Breast epithelium (tissue), 4 donors: ENCODE data around the gene SPTB. TPM values are rescaled to one million over a fixed set of nuclear protein-coding genes. Genes with fewer than 3 reads are reported as not detected.
A peak's percentile ranks its signal among the peaks of the same experiment; 100 is the strongest.

ENCODE experiments used
- DNase-seq, 2 donors: peaks; one replicate each; pipeline ENCODE4 v3.0.0-alpha.2; 2019; ENCODE audit warnings: low spot score in 2 of 2
- H3K27ac ChIP-seq, 2 donors: fragments of 200-600 bp; sonication (generic) in 1 of 2; one replicate each; pipeline ENCODE4 v1.5.1; 2016 to 2019; ENCODE audit warnings: mild to moderate bottlenecking in 1 of 2
- H3K27me3 ChIP-seq, 2 donors: fragments of 200-600 bp; sonication (generic) in 1 of 2; one replicate each; pipeline versions ENCODE4 v1.5.1 to v1.6.0; 2017 to 2019; ENCODE audit warnings: control low read depth in 1 of 2, mild to moderate bottlenecking in 1 of 2
- H3K36me3 ChIP-seq: fragments of 200-600 bp; one replicate; pipeline ENCODE4 v1.5.1; 2019
- H3K4me1 ChIP-seq, 2 donors: fragments of 200-600 bp; sonication (generic); one replicate each; pipeline ENCODE4 v1.5.1; 2016 to 2019; ENCODE audit warnings: control low read depth in 1 of 2
- H3K4me3 ChIP-seq, 3 donors: fragments of 200-600 bp; sonication (generic); 1 replicate in 2 of 3; 2 replicates in 1 of 3; pipeline ENCODE4 v1.5.1; 2016 to 2019; ENCODE audit warnings: mild to moderate bottlenecking in 3 of 3, moderate library complexity in 2 of 3
- H3K9me3 ChIP-seq, 2 donors: fragments of 200-600 bp; sonication (generic) in 1 of 2; one replicate each; pipeline ENCODE4 v1.5.1; 2016 to 2019; ENCODE audit warnings: control low read depth in 1 of 2
- CTCF ChIP-seq, 3 donors: fragments of 450-650 bp; IDR thresholded peaks; one replicate each; pipeline ENCODE4 v1.5.1; 2016 to 2017; ENCODE audit warnings: antibody characterized with exemption in 3 of 3, mild to moderate bottlenecking in 3 of 3, moderate library complexity in 3 of 3
- POLR2A ChIP-seq: fragments of 450-650 bp; IDR thresholded peaks from one replicate; pipeline ENCODE4 v1.6.1; 2016; ENCODE audit warnings: antibody characterized with exemption, mild to moderate bottlenecking, moderate library complexity
- POLR2AphosphoS5 ChIP-seq, 3 donors: sonication (generic); formaldehyde crosslinking; IDR thresholded peaks; one replicate each; pipeline ENCODE4 v1.6.1; 2017; ENCODE audit warnings: antibody characterized with exemption in 3 of 3
- intact Hi-C: fragments of 100-400 bp; cut with DNase I; formaldehyde crosslinking; loops from one replicate; pipeline ENCODE4 v1.15.1; 2023; ENCODE audit warnings: low total_unique reads
- total RNA-seq, 3 donors: library from RNA; depleted of rRNA; stranded (reverse); fragments of >200 nt; gene quantifications; one replicate each; pipeline ENCODE4 v1.1.0, GENCODE V29; 2016

Gene SPTB
- total RNA-seq, result 1 to 10 TPM in 2 of 3 donors, under 1 TPM in 1; 0.88 to 2.6 (median 2.1) TPM

- intact Hi-C loops, result no loop called here
- H3K4me3 ChIP-seq, result peak within 1 kb of the TSS; percentile 46 to 82 (median 65)
- H3K9me3 ChIP-seq, result no peaks in the 10 kb centered on the region
- TF ChIP-seq CTCF (IDR thresholded peaks at IDR 0.05) (no peak), POLR2AphosphoS5 (IDR thresholded peaks at IDR 0.05) (no peak), POLR2A (no peak)
- no peaks in the 10 kb centered on the region for H3K4me1 ChIP-seq
- H3K36me3 ChIP-seq, result no peaks in the 10 kb centered on the region
- no peak within 1 kb of the TSS for H3K27ac ChIP-seq
- DNase-seq, result peak in 1 of 2 donors; percentile 56
- H3K27me3 ChIP-seq, result peaks cover 0 to 10% of the 10 kb centered on the region in 2 donors
Measured at GRCh38 chr14:64879635-64880220, at the start of gene SPTB. TSS of gene SPTB (minus strand) at chr14:64879907. CDS start at chr14:64823094, 56,813 bp downstream.

GRCh38 chr14:64929014-64929359, 49.3 kb upstream of the SPTB start:
- TF ChIP-seq POLR2A (no peak), CTCF (IDR thresholded peaks at IDR 0.05) (no peak), POLR2AphosphoS5 (IDR thresholded peaks at IDR 0.05) (no peak)
- Histone ChIP-seq H3K4me1 (no peaks in the 10 kb centered on the region), H3K27me3 (no peaks in the 10 kb centered on the region), H3K4me3 (no peak overlapping the region), H3K9me3 (no peaks in the 10 kb centered on the region), H3K27ac (peak overlapping the region; percentile 24 to 61), H3K36me3 (no peaks in the 10 kb centered on the region)
- no peak for DNase-seq
- intact Hi-C loops, result no loop called here

GRCh38 chr14:64928239-64929013, 48.7 kb upstream of the SPTB start:
- no peak for DNase-seq
- Histone ChIP-seq H3K9me3 (no peaks in the 10 kb centered on the region), H3K27ac (no peak overlapping the region), H3K4me1 (no peaks in the 10 kb centered on the region), H3K4me3 (no peak overlapping the region), H3K36me3 (no peaks in the 10 kb centered on the region), H3K27me3 (no peaks in the 10 kb centered on the region)
- TF ChIP-seq POLR2A (no peak), CTCF (IDR thresholded peaks at IDR 0.05) (no peak), POLR2AphosphoS5 (IDR thresholded peaks at IDR 0.05) (no peak)
- intact Hi-C loops, result no loop called here

GRCh38 chr14:64927031-64927430, 47.3 kb upstream of the SPTB start:
- H3K4me1 ChIP-seq, result no peaks in the 10 kb centered on the region

More at GRCh38 chr14:64927031-64927430, 47.3 kb upstream of the SPTB start:
- Histone ChIP-seq H3K36me3 (no peaks in the 10 kb centered on the region), H3K27me3 (no peaks in the 10 kb centered on the region), H3K4me3 (no peak overlapping the region), H3K9me3 (no peaks in the 10 kb centered on the region), H3K27ac (no peak overlapping the region)
- no peak for DNase-seq
- no peak for TF ChIP-seq POLR2A
- TF ChIP-seq CTCF (IDR thresholded peaks at IDR 0.05), result no peak
- TF ChIP-seq POLR2AphosphoS5 (IDR thresholded peaks at IDR 0.05), result no peak
- intact Hi-C loops, result no loop called here
